Natural killer cell treated with Interleukin-12 subunit alpha and Interleukin-12 subunit beta and Interleukin-15 and Interleukin-18, amount 100 ng/mL, for 72 hours (primary cell): Measurements from ENCODE around the gene VAT1L. TPM values are rescaled to one million over a fixed set of nuclear protein-coding genes. Genes with fewer than 3 reads are reported as not detected.

Source experiments
- ATAC-seq, 2 donors: fragments of 150-1000 bp; cut with Tn5 transposase in 1 of 2; sonication (Bioruptor Pico), chemical (Tn5 transposase) in 1 of 2; 2 replicates each; pipeline ENCODE4 v1.10.0; 2021
- DNase-seq: peaks from one replicate; pipeline ENCODE4 v3.0.0; 2022; ENCODE audit warnings: low spot score
- H3K27ac Mint-ChIP-seq, 2 donors: 1 replicate in 1 of 2; 2 replicates in 1 of 2; pipeline ENCODE4 v1.8.0; 2022; ENCODE audit warnings: mixed read lengths in 2 of 2, mild to moderate bottlenecking in 1 of 2, moderate library complexity in 1 of 2
- H3K27me3 Mint-ChIP-seq, 2 donors: 1 replicate in 1 of 2; 2 replicates in 1 of 2; pipeline ENCODE4 v1.8.0; 2022; ENCODE audit warnings: mixed read lengths in 2 of 2
- H3K36me3 Mint-ChIP-seq: one replicate; pipeline ENCODE4 v1.8.0; 2022; ENCODE audit warnings: mixed read lengths
- H3K4me1 Mint-ChIP-seq, 2 donors: 1 replicate in 1 of 2; 2 replicates in 1 of 2; pipeline ENCODE4 v1.8.0; 2022; ENCODE audit warnings: low read depth in 2 of 2, mixed read lengths in 2 of 2, mild to moderate bottlenecking in 1 of 2
- H3K4me3 Mint-ChIP-seq: one replicate; pipeline ENCODE4 v1.8.0; 2022; ENCODE audit warnings: mixed read lengths
- H3K9me3 Mint-ChIP-seq: 2 replicates; pipeline ENCODE4 v1.8.0; 2022; ENCODE audit warnings: mixed read lengths
- total RNA-seq, 2 donors: library from RNA; stranded (reverse); gene quantifications; one replicate each; pipeline ENCODE4 v1.2.3, GENCODE V29; 2022

The VAT1L gene
- total RNA-seq, 2 donors from 2014 or later = 0.11 TPM; not detected in 1

DNA sequence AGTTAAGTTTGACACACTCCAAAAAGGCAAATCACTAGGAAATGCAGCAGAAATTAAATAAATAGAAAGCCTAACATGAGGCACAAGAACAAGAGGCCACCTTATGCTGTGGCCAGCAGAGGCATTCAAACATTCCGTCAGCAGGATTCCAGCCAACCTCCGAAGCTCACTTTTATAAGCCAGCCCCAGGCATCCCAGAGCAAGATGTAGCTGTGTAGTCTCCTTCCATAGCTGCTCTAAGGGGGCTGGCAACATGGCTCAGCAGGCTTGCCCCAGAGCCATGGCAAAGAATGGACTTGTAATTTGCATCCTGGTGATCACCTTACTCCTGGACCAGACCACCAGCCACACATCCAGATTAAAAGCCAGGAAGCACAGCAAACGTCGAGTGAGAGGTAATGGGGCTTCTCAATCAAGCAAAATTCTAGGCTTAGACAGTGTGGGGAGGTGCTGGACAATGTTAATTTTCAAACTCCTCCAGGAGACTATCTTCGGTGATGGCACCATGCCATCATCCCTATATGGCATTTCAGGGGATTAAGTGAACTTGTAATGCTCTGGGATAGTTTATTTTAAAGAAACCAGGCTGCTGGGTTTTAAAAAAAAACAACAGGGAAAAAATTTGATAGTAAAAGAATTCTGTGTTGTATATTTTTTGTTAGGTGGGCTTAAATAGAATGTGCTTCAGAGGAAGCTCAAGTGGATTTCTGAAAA is 234.1 kb downstream of the VAT1L start, which contains the start of gene CLEC3A:
TSS of gene CLEC3A (plus strand) at position 202 of the 714 bp plus-strand sequence. CDS start at position 281, 79 bp downstream.
- no peaks in the 10 kb centered on the region for H3K9me3 Mint-ChIP-seq
- H3K4me3 Mint-ChIP-seq = no peak within 1 kb of the TSS
- no peak within 1 kb of the TSS for H3K27ac Mint-ChIP-seq
- no peak for ATAC-seq
- no peaks in the 10 kb centered on the region for H3K36me3 Mint-ChIP-seq
- no peak for DNase-seq
- H3K27me3 Mint-ChIP-seq = peaks cover 12 to 33% of the 10 kb centered on the region in 2 donors
- no peaks in the 10 kb centered on the region for H3K4me1 Mint-ChIP-seq

DNA sequence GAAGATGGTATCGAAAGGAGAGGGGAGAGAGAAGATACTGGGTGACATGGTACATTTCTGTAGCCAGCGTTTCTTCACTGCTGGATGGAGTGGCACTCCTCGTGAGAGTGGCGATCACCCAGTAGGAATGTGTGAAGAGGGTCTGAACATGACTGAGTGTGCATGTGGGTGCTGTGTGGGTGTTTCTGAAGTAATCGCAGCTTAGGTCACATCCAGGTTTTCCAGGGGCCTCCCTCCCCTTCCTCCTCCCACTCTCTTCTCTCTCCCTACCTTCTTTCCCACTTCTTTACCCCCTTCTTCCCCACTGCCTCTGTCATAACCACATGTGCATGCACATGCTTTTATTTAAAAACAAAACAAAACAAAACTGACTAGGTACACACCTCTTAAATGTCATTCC is 235.8 kb downstream of the VAT1L start:
- Mint-ChIP-seq H3K9me3 (no peaks in the 10 kb centered on the region), H3K4me1 (no peaks in the 10 kb centered on the region), H3K27me3 (peaks cover 4 to 26% of the 10 kb centered on the region in 2 donors), H3K4me3 (no peak overlapping the region), H3K27ac (no peak overlapping the region), H3K36me3 (no peaks in the 10 kb centered on the region)
- DNase-seq (no peak), ATAC-seq (no peak)

DNA sequence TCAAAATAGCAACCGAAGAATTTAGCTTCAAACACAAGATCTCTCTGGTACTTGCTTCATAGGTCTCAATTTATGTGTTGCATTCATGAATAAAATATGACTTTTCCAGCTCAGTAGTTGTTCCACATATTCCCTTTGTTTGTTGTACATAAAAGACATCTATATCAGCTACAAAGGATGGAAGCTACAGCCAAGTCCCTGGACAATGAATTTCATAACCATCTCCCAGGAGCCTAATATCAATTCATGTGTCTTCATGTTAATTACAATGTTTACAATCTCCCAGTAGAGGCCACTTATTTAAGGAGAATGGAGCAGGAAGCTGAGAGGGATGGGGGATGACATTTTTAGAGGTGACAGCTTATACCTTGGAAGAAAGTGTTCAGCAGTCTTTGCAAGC is 237.3 kb downstream of the VAT1L start:
- Mint-ChIP-seq H3K36me3 (no peaks in the 10 kb centered on the region), H3K27ac (no peak overlapping the region), H3K27me3 (peaks cover 7 to 25% of the 10 kb centered on the region in 2 donors), H3K4me1 (no peaks in the 10 kb centered on the region), H3K9me3 (no peaks in the 10 kb centered on the region), H3K4me3 (no peak overlapping the region)
- DNase-seq (no peak), ATAC-seq (no peak)

DNA sequence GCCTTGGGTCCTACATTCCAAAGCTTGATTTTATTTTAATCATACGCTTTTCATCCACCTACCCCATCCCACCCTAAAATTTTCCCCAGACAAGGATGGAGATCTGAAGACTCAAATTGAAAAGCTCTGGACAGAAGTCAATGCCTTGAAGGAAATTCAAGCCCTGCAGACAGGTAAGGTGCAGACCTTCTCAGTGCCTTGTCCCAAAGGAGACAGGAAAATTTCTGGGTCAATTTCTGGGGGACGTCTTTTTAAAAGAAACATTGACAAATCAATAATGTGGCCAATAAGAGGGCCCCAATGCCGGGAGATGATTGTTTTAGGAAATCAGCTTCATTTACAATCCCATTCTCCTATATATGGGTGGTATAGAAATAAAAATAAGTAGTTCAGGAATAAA is 239.7 kb downstream of the VAT1L start:
- Mint-ChIP-seq H3K27ac (no peak overlapping the region), H3K4me3 (no peak overlapping the region), H3K36me3 (no peaks in the 10 kb centered on the region), H3K27me3 (peaks cover 9 to 25% of the 10 kb centered on the region in 2 donors), H3K4me1 (no peaks in the 10 kb centered on the region), H3K9me3 (no peaks in the 10 kb centered on the region)
- ATAC-seq = no peak
- DNase-seq = no peak

Other genes with a start within 250 kb of the VAT1L start
- gene NUDT7, start 66.0 kb upstream of the VAT1L start, total RNA-seq = 1 to 10 TPM in 1 of 2 donors, under 1 TPM in 1; 0.83 to 3.7 TPM
- gene CLEC3A, start 234.0 kb downstream of the VAT1L start, total RNA-seq = not detected